ENCODE results near the gene MMRN2.

MMRN2 gene

DNA sequence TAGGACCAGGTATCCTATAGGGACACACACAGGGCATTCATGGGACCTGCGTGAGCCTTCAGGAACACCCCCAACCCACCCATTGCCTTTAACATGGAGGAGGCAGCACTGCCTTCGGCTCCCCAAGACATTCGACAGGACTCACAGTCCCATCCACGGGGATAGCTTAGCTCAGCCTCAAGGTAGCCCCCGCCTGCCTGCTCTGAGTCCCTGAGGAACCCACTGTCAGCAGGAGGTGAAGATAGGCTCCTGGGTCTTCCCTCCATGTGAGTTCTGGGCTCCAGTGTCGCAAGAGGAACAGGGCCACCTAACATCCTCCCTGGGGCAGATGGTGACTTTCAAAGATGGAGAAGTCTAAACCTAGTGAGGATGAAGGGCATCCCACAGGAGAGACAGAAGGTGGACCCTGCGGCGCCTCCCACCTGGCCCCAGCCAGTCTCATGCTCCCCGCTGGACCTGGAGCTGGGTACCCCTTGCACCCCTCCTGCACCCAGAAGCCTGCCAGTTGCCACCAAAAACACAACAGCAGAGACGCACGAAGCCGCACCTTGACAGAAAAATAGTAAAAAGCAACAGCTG is 6.0 kb upstream of the MMRN2 start:
- TF ChIP-seq CTCF (IDR thresholded peaks at IDR 0.05; ENCODE audit: control insufficient read depth, extremely low read depth, insufficient read depth): no peak
- no peak overlapping the region for H3K4me3 ChIP-seq (ENCODE audit: low read depth, low read length)
- DNase-seq (ENCODE audit: low read depth): no peak

GRCh38 chr10:86962981-86963310 is 5.5 kb upstream of the MMRN2 start:
- no peak for TF ChIP-seq CTCF (IDR thresholded peaks at IDR 0.05; ENCODE audit: control insufficient read depth, extremely low read depth, insufficient read depth)

DNA sequence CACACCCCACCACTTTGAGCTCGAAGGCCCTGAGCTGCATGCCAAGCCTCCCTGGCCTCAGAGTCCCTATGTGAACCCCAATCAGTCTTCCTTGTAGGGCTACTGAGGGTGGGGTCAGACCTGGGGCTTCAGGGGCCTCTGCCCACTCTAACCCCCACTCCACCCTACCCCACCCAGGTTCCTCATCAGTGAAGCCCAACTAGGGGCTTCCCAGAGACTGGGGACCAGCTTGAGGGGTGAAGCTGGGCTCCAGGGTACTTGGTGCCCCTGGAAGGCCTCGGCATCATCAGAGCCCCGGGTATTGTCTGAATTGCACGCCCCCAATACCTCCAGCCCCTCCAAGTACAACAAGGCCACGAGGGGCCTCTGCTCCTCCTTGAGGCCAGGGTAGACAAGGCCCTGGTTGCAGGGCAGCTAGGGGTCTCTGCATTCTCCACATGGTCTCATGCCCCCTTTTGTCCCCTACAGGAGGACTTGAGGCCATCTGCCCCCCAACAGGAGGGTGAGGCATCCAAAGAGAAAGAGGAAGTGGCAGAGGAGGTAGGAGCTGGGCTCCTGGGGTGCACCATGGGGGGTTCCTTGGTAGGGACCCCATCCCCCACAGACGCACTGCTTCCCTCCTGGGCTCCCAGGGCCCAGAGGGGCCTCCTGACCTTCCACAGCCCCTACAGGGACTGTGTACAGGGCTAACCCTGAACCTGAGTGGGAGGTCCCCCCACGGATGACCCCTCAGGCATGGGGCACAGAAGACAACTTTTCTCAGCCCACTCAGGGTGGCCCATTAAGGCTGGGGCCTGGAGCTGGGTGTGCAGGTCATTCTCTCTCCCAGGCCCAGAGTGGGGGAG is 4.9 kb upstream of the MMRN2 start:
- no peak for TF ChIP-seq CTCF (IDR thresholded peaks at IDR 0.05; ENCODE audit: control insufficient read depth, extremely low read depth, insufficient read depth)
- no peak overlapping the region for H3K4me3 ChIP-seq (ENCODE audit: low read depth, low read length)
- no peak for DNase-seq (ENCODE audit: low read depth)

More at GRCh38 chr10:86962981-86963310, 5.5 kb upstream of the MMRN2 start:
- no peak overlapping the region for H3K4me3 ChIP-seq (ENCODE audit: low read depth, low read length)
- no peak for DNase-seq (ENCODE audit: low read depth)

DNA sequence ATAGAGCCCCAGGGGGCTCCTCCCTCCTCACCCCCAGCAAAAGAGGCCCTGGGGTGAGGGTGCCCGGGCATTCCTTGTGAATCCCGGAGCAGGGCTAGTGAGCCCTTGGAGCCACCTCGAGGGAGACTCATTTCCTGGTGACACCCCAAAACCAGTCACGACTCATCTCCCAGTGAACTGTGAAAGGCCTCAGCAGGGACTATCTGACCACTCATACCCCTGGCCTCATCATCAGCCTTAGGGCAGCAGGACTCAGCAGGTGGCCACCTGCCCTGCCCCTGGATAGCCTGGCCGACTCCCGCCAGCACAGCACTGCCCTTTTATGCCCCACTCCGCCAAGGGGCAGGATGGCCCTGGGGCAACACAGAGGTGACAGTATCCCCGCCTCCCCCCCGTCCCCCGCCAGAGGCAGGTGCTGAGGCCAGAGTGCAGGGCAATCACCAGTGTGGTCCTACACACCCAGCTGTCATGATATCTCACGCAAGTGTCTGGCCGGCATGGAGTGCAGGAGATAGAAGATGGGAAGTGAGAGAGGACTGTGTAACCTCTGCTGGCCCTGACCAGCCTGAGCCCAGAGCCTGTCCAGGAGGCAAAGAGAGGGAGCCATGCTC is 4.2 kb upstream of the MMRN2 start:
- DNase-seq (ENCODE audit: low read depth): no peak
- no peak for TF ChIP-seq CTCF (IDR thresholded peaks at IDR 0.05; ENCODE audit: control insufficient read depth, extremely low read depth, insufficient read depth)
- H3K4me3 ChIP-seq (ENCODE audit: low read depth, low read length): no peak overlapping the region

GRCh38 chr10:86960863-86961434 is 3.5 kb upstream of the MMRN2 start:
- no peak for TF ChIP-seq CTCF (IDR thresholded peaks at IDR 0.05; ENCODE audit: control insufficient read depth, extremely low read depth, insufficient read depth)
- no peak overlapping the region for H3K4me3 ChIP-seq (ENCODE audit: low read depth, low read length)
- DNase-seq (ENCODE audit: low read depth): no peak

GRCh38 chr10:86960003-86960862 is 2.8 kb upstream of the MMRN2 start:
- peak; percentile 55 for TF ChIP-seq CTCF (IDR thresholded peaks at IDR 0.05; ENCODE audit: control insufficient read depth, extremely low read depth, insufficient read depth)
- no peak for DNase-seq (ENCODE audit: low read depth)
- no peak overlapping the region for H3K4me3 ChIP-seq (ENCODE audit: low read depth, low read length)

All from LNCaP clone FGC (cell line).